DMS114 treated with DMSO at 0.1 percent for 48 hours (cell line): ENCODE results near the gene ZNF454.

Source experiments
- DNase-seq: peaks from one replicate; lab custom pipeline; 2025; ENCODE audit not compliant: unreplicated experiment; lab: John Stamatoyannopoulos, UW

The ZNF454 gene

DNA sequence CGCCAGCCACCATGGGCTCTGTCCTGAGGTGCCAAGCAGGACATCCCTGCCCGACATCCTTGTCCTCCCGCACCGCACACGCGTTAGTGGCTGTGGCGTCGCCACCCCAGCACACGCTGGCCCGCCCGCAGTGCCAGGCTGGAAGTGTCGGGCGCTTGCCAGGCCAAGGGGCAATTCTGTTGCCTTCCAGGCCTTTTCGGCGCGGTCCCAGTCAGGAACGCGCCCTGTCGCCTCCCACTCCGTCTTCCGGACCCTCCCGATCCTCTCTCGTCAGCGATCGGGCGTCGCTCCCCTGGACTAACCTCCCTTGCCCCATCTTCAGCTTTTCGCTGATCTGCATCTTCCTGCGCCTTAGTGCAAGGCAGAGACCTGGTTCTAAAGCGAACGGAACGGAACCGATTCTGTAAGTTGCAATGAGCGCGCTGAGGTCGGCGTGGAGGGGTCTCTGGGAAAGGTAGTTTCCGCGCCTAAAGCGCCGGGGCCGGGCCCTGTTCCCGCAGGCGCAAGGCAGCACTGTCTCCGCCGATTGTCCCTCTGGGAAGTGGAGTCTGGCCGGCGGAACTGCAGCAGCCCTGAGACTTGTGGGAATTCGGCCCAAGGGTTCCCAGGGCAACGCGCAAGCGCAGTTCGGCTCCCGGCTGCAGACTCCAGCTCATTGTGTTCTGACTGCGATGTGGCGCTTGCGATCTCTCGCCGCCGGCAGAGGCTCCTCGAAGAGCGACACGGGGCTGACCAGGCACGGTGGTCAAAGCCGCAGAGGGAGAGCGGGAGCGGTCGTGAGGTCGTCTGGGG lies at the start of gene ZNF454:
TSS of gene ZNF454 (plus strand) at position 630 of the 792 bp plus-strand sequence. CDS start 1,594 bp downstream, outside the sequence.
- DNase-seq, result peak; percentile 89

- peak; percentile 33 for DNase-seq
Measured at GRCh38 chr5:178895615-178896571, 45.1 kb upstream of the ZNF454 start, which contains the start of gene ZFP2. ZFP2 (plus strand) TSS chr5:178895913; CDS start chr5:178931314, 35,401 bp downstream.

GRCh38 chr5:178899289-178899688 lies 41.7 kb upstream of the ZNF454 start:
- DNase-seq, result no peak

GRCh38 chr5:178902849-178903248 lies 38.1 kb upstream of the ZNF454 start:
- DNase-seq, result no peak

DNA sequence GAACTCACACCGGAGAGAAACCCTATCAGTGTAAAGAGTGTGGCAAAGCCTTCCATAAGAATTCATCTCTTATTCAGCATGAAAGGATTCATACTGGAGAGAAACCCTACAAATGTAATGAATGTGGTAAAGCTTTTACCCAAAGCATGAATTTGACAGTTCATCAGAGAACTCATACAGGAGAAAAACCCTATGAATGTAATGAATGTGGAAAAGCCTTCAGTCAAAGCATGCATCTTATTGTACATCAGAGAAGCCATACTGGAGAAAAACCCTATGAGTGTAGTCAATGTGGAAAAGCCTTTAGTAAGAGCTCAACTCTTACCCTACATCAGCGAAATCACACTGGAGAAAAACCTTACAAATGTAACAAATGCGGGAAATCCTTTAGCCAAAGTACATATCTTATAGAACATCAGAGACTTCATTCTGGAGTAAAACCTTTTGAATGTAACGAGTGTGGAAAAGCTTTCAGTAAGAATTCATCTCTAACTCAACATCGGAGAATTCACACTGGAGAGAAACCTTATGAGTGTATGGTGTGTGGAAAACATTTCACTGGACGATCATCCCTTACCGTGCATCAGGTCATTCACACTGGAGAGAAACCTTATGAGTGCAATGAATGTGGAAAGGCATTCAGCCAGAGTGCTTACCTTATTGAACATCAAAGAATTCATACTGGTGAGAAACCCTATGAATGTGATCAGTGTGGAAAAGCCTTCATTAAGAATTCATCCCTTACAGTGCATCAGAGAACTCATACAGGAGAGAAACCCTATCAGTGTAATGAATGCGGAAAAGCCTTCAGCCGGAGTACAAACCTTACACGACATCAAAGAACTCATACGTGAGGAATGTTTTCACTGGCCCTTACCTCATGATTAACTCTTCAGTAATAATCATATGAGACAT lies 8.9 kb upstream of the ZNF454 start:
- DNase-seq, result no peak

- no peak for DNase-seq
Measured at GRCh38 chr5:178941361-178941760, 363 bp downstream of the ZNF454 start.

DNA sequence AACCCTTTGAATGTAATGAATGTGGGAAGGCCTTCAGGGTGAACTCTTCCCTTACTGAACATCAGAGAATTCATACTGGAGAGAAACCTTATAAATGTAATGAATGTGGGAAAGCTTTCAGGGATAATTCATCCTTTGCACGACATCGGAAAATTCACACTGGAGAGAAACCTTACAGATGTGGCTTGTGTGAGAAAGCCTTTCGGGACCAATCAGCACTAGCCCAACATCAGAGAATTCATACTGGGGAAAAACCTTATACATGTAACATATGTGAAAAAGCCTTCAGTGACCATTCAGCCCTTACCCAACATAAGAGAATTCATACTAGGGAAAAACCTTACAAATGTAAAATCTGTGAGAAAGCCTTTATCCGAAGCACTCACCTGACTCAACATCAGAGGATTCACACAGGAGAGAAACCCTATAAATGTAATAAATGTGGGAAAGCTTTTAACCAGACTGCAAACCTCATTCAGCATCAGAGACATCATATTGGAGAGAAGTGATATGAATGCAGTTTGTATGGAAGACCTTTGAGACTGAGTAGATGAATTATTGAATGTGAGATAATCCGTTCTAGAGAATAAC lies 24.6 kb downstream of the ZNF454 start:
- DNase-seq, result no peak

DNA sequence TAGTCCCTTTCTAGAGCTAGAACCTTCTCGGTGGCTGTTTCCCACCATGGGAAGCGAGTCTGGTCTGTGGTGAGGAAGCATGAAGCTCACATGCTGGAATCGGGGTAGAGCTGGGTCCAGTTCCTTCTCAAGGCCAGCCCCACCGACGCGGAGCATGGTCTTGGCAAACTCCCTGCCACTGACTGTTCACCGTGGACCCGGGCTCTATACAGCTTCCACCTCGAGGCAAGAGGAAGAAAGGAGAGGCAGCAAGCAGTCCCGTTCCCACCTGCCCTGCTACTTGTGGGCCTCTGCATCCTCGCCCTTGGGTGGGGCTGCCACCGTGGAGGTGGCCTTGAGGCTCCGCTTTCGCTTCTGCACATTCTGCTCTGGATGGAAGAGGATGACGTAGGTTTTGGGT lies 40.4 kb downstream of the ZNF454 start:
- no peak for DNase-seq

DNA sequence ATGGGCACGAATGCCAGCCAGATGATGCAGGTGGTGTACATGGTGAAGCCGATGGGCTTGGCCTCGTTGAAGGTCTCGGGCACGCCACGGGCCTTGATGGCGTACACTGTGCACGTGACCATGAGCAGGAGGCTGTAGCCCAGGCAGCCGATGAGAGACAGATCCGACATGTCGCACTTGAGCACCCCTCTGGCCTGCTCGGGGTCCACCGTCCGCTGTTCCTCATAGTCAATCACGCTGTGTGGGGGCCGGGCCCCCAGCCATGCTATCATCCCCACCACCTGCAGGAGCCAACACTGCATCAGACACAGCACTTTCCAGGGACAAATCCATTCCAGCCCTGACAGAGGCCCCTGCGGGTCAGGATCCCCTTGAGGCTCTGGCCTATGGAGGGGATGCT lies 41.9 kb downstream of the ZNF454 start:
- DNase-seq, result no peak

DNA sequence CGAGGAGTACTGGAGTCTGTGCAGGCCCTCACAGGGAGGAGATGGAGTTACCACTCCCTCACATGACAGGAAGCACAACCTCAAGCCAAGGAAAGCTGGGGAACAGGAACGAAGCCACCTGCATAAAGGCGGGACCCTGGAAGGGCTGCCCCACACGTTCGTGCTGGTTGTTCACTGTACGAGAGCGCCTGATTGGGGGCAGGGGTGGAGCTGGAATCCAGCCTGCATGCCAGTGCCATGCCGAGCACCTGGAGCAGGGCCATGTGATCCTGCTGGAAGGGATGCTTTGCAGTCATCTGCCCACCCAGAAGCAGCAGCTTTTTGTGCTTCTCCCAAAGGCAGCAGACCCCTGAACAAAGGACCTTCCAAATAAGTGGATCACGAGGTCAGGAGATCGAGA lies 42.7 kb downstream of the ZNF454 start:
- no peak for DNase-seq

- no peak for DNase-seq
Measured at GRCh38 chr5:178984145-178985072, 43.4 kb downstream of the ZNF454 start.

DNA sequence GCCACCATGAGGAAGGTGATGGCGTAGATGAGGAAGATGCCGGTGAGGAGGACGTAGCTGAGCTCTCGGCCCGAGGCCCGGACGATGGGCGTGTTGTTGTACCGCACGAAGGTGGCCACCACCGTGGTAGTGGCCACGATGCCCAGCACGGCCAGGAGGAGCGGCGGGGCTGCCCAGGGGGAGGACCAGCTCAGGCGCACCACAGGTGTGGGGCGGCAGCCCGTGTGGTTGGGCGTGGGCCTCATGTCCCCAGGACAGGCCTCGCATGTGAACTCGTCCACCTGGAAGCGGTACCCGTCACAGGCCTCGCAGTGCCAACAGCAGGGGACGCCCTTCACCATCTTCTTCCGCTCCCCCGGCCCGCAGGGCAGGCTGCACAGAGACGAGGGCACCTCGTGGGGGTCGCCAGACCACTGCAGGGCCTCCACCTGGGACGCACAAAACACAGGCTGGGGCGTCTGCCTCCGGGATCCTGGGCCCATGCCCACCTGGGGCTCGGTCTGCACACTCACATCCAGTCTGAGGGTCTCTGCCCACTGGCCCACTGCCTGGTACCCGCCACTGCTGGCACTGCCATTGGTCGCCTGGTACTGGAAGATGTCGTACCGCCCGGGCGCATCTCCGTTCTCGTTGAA lies 45.4 kb downstream of the ZNF454 start:
- no peak for DNase-seq

GRCh38 chr5:178988436-178989220 lies 47.6 kb downstream of the ZNF454 start:
- no peak for DNase-seq

GRCh38 chr5:178989311-178989710 lies 48.3 kb downstream of the ZNF454 start:
- no peak for DNase-seq

DNA sequence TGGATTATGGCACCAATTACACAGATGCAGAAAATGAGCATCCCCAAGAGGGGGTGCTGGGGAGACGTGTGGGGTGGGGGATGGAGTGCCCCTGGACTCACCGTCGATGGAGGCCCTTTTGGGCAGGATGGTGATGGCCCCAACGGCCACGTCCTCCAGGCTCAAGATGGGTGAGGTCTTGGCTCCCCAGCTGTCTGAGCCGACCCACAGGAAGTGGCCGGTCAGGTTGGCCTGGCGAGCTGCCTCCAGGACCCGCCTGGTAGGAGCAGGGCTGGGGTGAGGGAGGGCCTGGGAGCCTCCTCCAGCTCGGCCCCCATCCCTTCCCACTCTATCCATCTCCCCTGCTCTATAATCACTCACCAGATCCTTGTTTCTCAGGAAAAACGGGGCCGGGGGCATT lies 49.5 kb downstream of the ZNF454 start:
- DNase-seq, result no peak

DNA sequence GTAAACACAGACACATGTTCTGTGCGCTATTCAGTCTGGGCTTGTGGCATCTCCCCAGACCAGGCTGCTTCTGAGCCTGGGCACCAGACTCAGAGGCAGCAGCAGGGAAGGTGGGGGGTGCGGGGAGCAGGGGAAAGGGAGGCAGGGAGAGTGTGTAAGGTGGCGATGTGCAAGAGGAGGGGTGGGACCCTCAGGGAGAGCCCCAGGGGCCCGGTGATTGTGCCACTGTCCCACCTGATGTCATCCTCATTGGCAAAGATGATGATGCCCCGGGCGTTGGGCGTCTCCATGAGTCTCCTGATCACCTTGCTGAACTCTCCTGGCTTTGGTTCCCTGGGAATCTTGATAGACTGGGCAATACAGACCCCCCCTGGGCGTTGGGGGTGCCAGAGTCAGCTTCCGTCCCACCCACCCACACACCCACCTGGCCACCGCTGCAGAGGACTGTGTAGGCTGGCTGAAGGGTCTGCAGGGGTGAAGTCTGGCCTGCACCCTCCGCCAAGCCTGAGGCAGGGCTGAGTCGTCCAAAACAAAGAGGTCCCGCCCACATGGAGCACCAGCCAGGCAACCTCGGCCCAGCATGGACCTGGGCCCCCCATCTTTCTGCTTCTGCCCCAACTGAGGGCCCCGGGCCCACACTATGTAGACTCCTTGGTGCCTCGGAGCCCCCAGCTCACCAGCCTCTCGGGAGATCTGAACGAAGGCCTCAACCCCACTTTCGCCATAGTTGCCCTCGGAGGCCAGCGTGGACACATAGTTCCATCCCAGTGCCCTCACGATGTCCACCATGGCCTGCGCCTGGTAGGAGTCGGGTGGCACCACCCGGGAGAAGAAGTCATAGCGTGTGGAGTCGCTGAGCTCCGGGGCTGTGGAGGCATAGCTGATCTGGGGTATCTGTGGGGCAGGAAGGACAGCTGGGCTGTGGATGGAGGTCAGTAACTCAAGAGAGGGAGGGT lies 50.5 kb downstream of the ZNF454 start:
- DNase-seq, result no peak
